ENCODE results near the gene NUDT9. TPM values are rescaled to one million over a fixed set of nuclear protein-coding genes. Genes with fewer than 3 reads are reported as not detected.
A peak's percentile ranks its signal among the peaks of the same experiment; 100 is the strongest.

NUDT9 gene
- total RNA-seq, 4 donors from 2014 or later, result 14.7 to 19.1 (median 17.1) TPM

DNA sequence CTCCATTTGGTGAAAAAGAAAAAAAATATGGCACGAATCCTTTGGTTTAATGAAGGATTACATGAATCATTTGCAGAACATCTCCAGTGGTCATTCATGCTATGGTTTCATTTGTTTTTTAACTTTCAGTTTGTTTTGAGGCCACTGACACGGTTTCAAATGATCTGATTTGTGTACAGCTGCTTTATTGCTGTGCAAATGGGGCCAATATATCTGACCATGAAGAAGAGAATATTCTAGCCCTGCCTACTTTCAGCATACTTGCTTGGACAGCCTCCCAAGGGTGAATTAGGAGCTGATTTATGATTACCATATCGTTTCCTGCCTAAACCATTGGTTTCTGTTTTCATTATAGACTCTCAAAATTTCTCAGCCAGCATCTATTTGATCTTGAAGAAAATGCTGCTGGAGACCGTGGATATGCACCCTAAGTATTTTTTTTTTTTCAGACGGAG is 76.1 kb downstream of the NUDT9 start:
- TF ChIP-seq POLR2A (IDR thresholded peaks at IDR 0.05), result no peak
- TF ChIP-seq, protein P1, sequence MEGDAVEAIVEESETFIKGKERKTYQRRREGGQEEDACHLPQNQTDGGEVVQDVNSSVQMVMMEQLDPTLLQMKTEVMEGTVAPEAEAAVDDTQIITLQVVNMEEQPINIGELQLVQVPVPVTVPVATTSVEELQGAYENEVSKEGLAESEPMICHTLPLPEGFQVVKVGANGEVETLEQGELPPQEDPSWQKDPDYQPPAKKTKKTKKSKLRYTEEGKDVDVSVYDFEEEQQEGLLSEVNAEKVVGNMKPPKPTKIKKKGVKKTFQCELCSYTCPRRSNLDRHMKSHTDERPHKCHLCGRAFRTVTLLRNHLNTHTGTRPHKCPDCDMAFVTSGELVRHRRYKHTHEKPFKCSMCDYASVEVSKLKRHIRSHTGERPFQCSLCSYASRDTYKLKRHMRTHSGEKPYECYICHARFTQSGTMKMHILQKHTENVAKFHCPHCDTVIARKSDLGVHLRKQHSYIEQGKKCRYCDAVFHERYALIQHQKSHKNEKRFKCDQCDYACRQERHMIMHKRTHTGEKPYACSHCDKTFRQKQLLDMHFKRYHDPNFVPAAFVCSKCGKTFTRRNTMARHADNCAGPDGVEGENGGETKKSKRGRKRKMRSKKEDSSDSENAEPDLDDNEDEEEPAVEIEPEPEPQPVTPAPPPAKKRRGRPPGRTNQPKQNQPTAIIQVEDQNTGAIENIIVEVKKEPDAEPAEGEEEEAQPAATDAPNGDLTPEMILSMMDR (IDR thresholded peaks at IDR 0.05), result no peak
- Histone ChIP-seq H3K9me3 (no peaks in the 10 kb centered on the region), H3K27ac (peak overlapping the region in 3 of 4 donors; percentile 69 to 74 (median 71)), H3K4me3 (peak overlapping the region in 1 of 4 donors; percentile 39), H3K27me3 (no peaks in the 10 kb centered on the region), H3K36me3 (peaks cover 0 to 36% (median 0%) of the 10 kb centered on the region in 3 donors), H3K4me1 (peaks cover 6 to 70% (median 32%) of the 10 kb centered on the region in 3 donors)
- DNase-seq, result no peak
- intact Hi-C loops (cut with DNase I), result no loop called here
- 29 to 34% methylated on average over 5 of the region's 5 CpGs for WGBS, 2 donors

DNA sequence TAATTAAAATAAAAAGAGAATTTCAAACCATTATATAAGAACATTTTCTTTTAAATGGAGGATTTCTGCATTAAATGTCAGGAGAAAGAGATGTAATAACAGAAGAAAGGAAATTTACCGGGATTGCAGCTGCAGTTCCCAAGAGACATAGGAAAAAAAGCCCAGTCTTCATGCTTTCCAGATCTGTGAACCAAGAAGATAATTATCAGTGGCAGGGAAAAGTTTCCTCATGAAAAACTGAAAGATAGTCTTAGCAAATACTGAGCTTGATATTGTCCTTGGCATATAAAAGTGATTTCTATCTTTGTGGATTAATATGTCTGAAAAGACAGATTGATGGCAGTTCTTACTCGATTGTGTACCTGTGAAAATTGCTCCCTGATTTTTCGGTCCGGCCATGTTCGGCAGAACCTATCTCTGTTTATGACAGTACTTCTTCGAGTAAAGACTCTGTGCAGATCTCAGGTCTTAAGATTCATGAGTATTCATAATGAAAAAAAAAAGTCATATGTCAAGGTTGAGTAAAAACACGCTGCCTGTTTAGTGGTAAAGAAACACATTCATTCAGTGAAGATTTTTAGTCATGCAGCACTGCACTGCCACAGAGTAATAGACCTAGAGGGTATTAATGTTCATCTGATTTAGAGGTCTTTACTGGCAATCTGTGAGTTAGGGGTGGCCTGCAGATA is 77.2 kb downstream of the NUDT9 start:
- Histone ChIP-seq H3K4me1 (peaks cover 6 to 61% (median 32%) of the 10 kb centered on the region in 3 donors), H3K27ac (peak overlapping the region in 3 of 4 donors; percentile 0 to 74 (median 71)), H3K4me3 (no peak overlapping the region), H3K9me3 (no peaks in the 10 kb centered on the region), H3K27me3 (no peaks in the 10 kb centered on the region), H3K36me3 (peaks cover 0 to 26% (median 0%) of the 10 kb centered on the region in 3 donors)
- no peak for DNase-seq
- intact Hi-C loops (cut with DNase I), result no loop called here
- TF ChIP-seq, protein P1 (IDR thresholded peaks at IDR 0.05), result no peak
- no peak for TF ChIP-seq POLR2A (IDR thresholded peaks at IDR 0.05)
- WGBS, 2 donors, result 72 to 73% methylated on average over 7 of the region's 7 CpGs

DNA sequence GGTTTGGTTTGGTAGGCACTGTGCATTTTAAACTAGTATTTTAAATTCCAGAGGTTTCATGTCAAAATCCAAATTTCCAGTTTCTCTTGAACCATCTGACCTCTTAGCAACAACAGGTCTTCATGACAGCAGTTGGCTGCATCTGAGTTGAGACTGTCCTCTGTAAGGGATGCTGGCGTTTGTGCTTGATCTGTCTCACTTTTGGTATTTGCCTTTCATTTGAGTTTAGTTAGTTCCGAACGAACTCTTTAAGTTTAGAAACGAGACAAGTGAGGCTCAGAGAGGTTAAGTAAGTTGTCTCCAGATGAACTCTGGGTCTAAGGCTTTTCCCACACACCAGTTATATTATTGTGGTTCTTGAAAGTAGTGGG is 77.7 kb downstream of the NUDT9 start:
- H3K4me3 ChIP-seq, result no peak overlapping the region
- no peak for DNase-seq
- WGBS, 2 donors, result 60 to 76% methylated on average over 4 of the region's 4 CpGs
- no peaks in the 10 kb centered on the region for H3K27me3 ChIP-seq
- H3K36me3 ChIP-seq, result peaks cover 0 to 20% (median 0%) of the 10 kb centered on the region in 3 donors
- no peaks in the 10 kb centered on the region for H3K9me3 ChIP-seq
- peaks cover 6 to 61% (median 32%) of the 10 kb centered on the region in 3 donors for H3K4me1 ChIP-seq
- intact Hi-C loops (cut with DNase I), result no loop called here
- no peak for TF ChIP-seq POLR2A (IDR thresholded peaks at IDR 0.05)
- TF ChIP-seq, protein P1 (IDR thresholded peaks at IDR 0.05), result no peak
- H3K27ac ChIP-seq, result peak overlapping the region in 3 of 4 donors; percentile 0 to 74 (median 71)

DNA sequence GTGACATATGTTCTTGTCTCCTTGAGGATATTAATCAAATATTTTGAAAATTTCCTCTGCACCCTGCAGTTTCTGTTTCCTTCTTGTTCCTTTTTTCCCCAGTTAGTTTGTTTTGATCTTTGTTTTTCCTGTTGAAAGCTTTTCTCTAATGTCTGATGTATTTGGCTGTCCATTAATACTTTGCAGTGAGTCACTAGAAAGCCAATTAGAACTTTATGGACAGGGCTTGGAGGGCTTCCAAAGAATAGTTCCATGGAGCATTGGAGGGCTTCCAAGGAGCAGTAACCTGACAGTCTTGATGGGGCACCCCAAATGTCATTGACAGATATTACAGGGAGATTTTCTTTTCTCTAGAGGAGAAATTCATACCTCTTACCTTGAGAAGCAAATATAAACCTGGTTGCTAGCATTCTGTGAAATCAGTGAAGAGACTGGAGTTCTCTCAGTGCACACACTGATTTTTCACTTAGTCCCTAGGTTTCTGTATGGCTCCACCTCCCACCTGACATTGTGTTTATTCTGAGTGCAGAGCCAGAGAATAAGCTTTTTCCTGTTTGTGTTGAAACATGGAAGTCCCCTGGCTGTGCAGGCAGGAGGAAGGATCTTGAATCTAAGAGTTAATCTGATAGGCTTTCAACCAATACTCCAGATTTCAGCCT is 80.3 kb downstream of the NUDT9 start:
- Histone ChIP-seq H3K36me3 (no peaks in the 10 kb centered on the region), H3K4me1 (peaks cover 6 to 63% (median 37%) of the 10 kb centered on the region in 3 donors), H3K27ac (peak overlapping the region; percentile 18 to 64 (median 32)), H3K9me3 (no peaks in the 10 kb centered on the region), H3K27me3 (no peaks in the 10 kb centered on the region), H3K4me3 (no peak overlapping the region)
- intact Hi-C loops (cut with DNase I), result no loop called here
- TF ChIP-seq, protein P1 (IDR thresholded peaks at IDR 0.05), result no peak
- TF ChIP-seq POLR2A (IDR thresholded peaks at IDR 0.05), result no peak
- no peak for DNase-seq

DNA sequence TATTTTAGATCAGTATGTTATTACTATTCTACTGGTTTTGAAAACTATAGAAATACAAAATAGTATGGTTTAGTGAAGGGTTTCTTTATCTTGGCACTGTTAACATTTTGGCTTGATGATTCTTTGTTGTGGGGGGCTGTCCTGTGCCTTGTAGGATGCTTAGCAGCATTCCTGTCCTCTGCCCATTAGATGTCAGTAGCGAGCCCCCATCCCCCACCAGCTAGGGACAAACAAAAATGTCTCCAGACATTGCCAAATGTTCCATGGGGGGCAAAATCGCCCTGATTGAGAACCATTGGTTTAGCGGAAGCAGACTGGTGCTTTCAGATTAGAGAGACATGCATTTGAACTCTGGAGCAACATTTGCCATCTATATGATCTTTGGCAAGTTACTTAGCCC is 83.5 kb downstream of the NUDT9 start:
- H3K4me1 ChIP-seq, result peaks cover 6 to 35% (median 27%) of the 10 kb centered on the region in 3 donors
- no peaks in the 10 kb centered on the region for H3K9me3 ChIP-seq
- TF ChIP-seq, protein P1 (IDR thresholded peaks at IDR 0.05), result no peak
- no peak for TF ChIP-seq POLR2A (IDR thresholded peaks at IDR 0.05)
- no peaks in the 10 kb centered on the region for H3K27me3 ChIP-seq
- H3K4me3 ChIP-seq, result no peak overlapping the region
- H3K27ac ChIP-seq, result peak overlapping the region in 3 of 4 donors; percentile 37 to 72 (median 61)
- peaks cover 0 to 10% (median 0%) of the 10 kb centered on the region in 3 donors for H3K36me3 ChIP-seq
- DNase-seq, result no peak
- 71 to 82% methylated on average over 2 to 3 of the region's 3 CpGs for WGBS, 2 donors
- intact Hi-C loops (cut with DNase I), result no loop called here

Measured in esophagus squamous epithelium (tissue), 5 donors.